Mesenteric fat pad (tissue), 1 donor: ENCODE measurements around the gene ZNRF1. TPM values are rescaled to one million over a fixed set of nuclear protein-coding genes. Genes with fewer than 3 reads are reported as not detected.
"Not testable (repeated sequence)": the region's sequence is repeated elsewhere in the genome, so short reads cannot be mapped to it uniquely, and the experiment has no call there.

Experiments used
- DNase-seq: peaks from one replicate; pipeline ENCODE4 v3.0.0-alpha.2; 2020; ENCODE audit warnings: low spot score
- total RNA-seq: library from RNA; stranded (reverse); fragmentation: NEBNext Ultra II Directional; extraction: Animal tissue kit (Norgen Biotek cat#: 25700); gene quantifications from one replicate; pipeline ENCODE4 v1.2.1, GENCODE V29; 2021
- donor health status: DM: yes; HTN: yes; CAD: no.

The ZNRF1 gene
- total RNA-seq, 1 donor from 2014 or later, result 23.5 TPM

GRCh38 chr16:75074920-75075687, 76.3 kb downstream of the ZNRF1 start:
- no peak for DNase-seq

- no peak for DNase-seq
Observed at GRCh38 chr16:75075688-75076268, 77.0 kb downstream of the ZNRF1 start.

- DNase-seq, result no peak
Observed at GRCh38 chr16:75078886-75079285, 80.1 kb downstream of the ZNRF1 start.

GRCh38 chr16:75079346-75079926, 80.6 kb downstream of the ZNRF1 start:
- DNase-seq, result no peak

- DNase-seq, result no peak
Observed at GRCh38 chr16:75080205-75081029, 81.6 kb downstream of the ZNRF1 start.

GRCh38 chr16:75081179-75081859, 82.5 kb downstream of the ZNRF1 start:
- no peak for DNase-seq

GRCh38 chr16:75083813-75084212, 85.0 kb downstream of the ZNRF1 start:
- no peak for DNase-seq

- no peak for DNase-seq
Observed at GRCh38 chr16:75085556-75085955, 86.7 kb downstream of the ZNRF1 start.

- DNase-seq, result no peak
Observed at GRCh38 chr16:75086281-75086680, 87.5 kb downstream of the ZNRF1 start.

GRCh38 chr16:75086688-75087374, 88.0 kb downstream of the ZNRF1 start:
- no peak for DNase-seq

GRCh38 chr16:75087375-75087979, 88.7 kb downstream of the ZNRF1 start:
- no peak for DNase-seq

GRCh38 chr16:75088216-75088615, 89.4 kb downstream of the ZNRF1 start:
- no peak for DNase-seq

- DNase-seq, result no peak
Observed at GRCh38 chr16:75088934-75089333, 90.1 kb downstream of the ZNRF1 start.

GRCh38 chr16:75089486-75090202, 90.8 kb downstream of the ZNRF1 start:
- no peak for DNase-seq

GRCh38 chr16:75090899-75091298, 92.1 kb downstream of the ZNRF1 start:
- not testable (repeated sequence) for DNase-seq

GRCh38 chr16:75091619-75092018, 92.8 kb downstream of the ZNRF1 start:
- not testable (repeated sequence) for DNase-seq

GRCh38 chr16:75092777-75093176, 94.0 kb downstream of the ZNRF1 start:
- DNase-seq, result no peak

- no peak for DNase-seq
Observed at GRCh38 chr16:75093598-75094540, 95.0 kb downstream of the ZNRF1 start.
